Neutrophil (primary cell): ENCODE measurements around the gene GMPS.

ENCODE experiments used
- H3K27ac ChIP-seq: fragments of 200-600 bp; sonication (generic); 2 replicates; pipeline ENCODE4 v1.5.1; 2016; ENCODE audit warnings: mild to moderate bottlenecking, moderate library complexity
- H3K27me3 ChIP-seq: fragments of 200-600 bp; sonication (generic); 2 replicates; pipeline ENCODE4 v1.6.0; 2016; ENCODE audit warnings: mild to moderate bottlenecking
- H3K36me3 ChIP-seq: fragments of 200-600 bp; sonication (generic); 2 replicates; pipeline ENCODE4 v1.5.1; 2017
- H3K4me1 ChIP-seq, 2 experiments: fragments of 200-600 bp in 1 of 2; sonication (generic) in 1 of 2; 1 replicate in 1 of 2; 2 replicates in 1 of 2; pipeline versions ENCODE4 v1.5.1 to v1.6.1; 2013 to 2016; ENCODE audit warnings: low read depth in 1 of 2, low read length in 1 of 2, mild to moderate bottlenecking in 1 of 2, moderate library complexity in 1 of 2; ENCODE audit not compliant: control insufficient read depth in 1 of 2, insufficient read depth in 1 of 2
- H3K4me3 ChIP-seq, 2 experiments: fragments of 200-600 bp in 1 of 2; sonication (generic) in 1 of 2; 1 replicate in 1 of 2; 2 replicates in 1 of 2; pipeline ENCODE4 v1.5.1; 2013 to 2016; ENCODE audit warnings: low read depth in 1 of 2, low read length in 1 of 2, mild to moderate bottlenecking in 1 of 2, moderate library complexity in 1 of 2
- H3K9me3 ChIP-seq: fragments of 200-600 bp; sonication (generic); 2 replicates; pipeline ENCODE4 v1.5.1; 2016
- CTCF ChIP-seq: fragments of 200-600 bp; sonication (generic); IDR thresholded peaks from 2 replicates; pipeline ENCODE4 v1.5.1; 2016; ENCODE audit warnings: antibody characterized with exemption

Gene GMPS

GRCh38 chr3:155889952-155890351 is 19.5 kb downstream of the GMPS start:
- Histone ChIP-seq H3K4me3 (no peak overlapping the region), H3K36me3 (no peaks in the 10 kb centered on the region), H3K27ac (no peak overlapping the region), H3K27me3 (no peaks in the 10 kb centered on the region), H3K9me3 (no peaks in the 10 kb centered on the region), H3K4me1 (peaks cover 0 to 13% of the 10 kb centered on the region in 2 experiments)
- TF ChIP-seq CTCF: no peak

DNA sequence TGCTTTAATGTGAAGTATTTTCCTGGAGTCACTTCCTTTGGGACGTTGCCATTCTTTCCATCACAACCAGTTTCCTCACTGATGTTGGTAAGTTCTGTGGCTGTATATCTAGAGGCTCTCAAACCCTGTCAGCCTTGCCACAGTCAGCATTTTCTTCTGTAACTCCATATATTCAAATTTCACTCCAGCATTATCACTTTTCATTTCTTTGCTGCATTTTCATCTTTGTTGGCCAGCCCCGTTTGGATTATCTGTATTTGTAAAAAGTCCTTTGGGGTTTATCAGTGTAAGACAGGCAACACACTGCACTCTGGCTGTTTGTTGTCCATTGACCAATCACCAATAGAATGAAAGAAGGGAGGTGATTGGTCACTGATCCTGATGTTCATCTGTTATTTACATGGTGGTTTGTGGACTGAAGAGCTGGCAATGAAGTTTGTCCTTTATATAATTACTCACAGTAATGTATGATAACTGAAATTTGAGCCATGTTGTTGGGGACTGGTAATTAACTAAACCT is 20.3 kb downstream of the GMPS start:
- Histone ChIP-seq H3K4me1 (peaks cover 0 to 13% of the 10 kb centered on the region in 2 experiments), H3K27me3 (no peaks in the 10 kb centered on the region), H3K36me3 (no peaks in the 10 kb centered on the region), H3K9me3 (no peaks in the 10 kb centered on the region), H3K27ac (no peak overlapping the region), H3K4me3 (no peak overlapping the region)
- TF ChIP-seq CTCF: no peak

GRCh38 chr3:155891321-155891720 is 20.9 kb downstream of the GMPS start:
- Histone ChIP-seq H3K4me1 (peaks cover 0 to 13% of the 10 kb centered on the region in 2 experiments), H3K36me3 (no peaks in the 10 kb centered on the region), H3K4me3 (no peak overlapping the region), H3K27me3 (no peaks in the 10 kb centered on the region), H3K27ac (no peak overlapping the region), H3K9me3 (no peaks in the 10 kb centered on the region)
- no peak for TF ChIP-seq CTCF

GRCh38 chr3:155895379-155895900 is 25.0 kb downstream of the GMPS start:
- no peak overlapping the region for H3K27ac ChIP-seq
- H3K4me3 ChIP-seq: no peak overlapping the region
- peaks cover 30% of the 10 kb centered on the region for H3K36me3 ChIP-seq
- H3K4me1 ChIP-seq: peaks cover 0 to 7% of the 10 kb centered on the region in 2 experiments
- no peak for TF ChIP-seq CTCF
- no peaks in the 10 kb centered on the region for H3K9me3 ChIP-seq
- no peaks in the 10 kb centered on the region for H3K27me3 ChIP-seq

DNA sequence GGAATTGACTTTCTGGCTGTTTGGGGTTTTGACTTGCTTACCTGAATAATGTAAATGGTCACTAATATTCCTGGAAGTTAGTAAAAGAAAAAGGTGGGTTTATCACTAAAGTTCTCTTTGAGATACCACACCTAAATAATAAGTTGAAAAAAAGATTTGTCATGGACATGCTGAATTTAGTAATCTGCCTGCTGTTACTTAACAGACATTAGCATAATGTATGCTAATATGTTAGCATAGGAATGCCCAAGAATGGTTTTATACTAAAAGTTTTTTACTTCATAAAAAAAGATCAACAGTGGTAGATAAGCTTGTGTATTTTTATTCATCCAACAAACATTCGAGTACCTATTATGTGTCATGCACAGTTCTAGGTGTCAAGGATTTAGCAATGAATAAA is 36.5 kb downstream of the GMPS start:
- peaks cover 28% of the 10 kb centered on the region for H3K36me3 ChIP-seq
- H3K4me3 ChIP-seq: no peak overlapping the region
- no peaks in the 10 kb centered on the region for H3K9me3 ChIP-seq
- TF ChIP-seq CTCF: no peak
- no peaks in the 10 kb centered on the region for H3K27me3 ChIP-seq
- peaks cover 3 to 8% of the 10 kb centered on the region in 2 experiments for H3K4me1 ChIP-seq
- no peak overlapping the region for H3K27ac ChIP-seq
